HUES48 (cell line): ENCODE data around the gene BEGAIN.

Experiments used
- H3K27ac ChIP-seq: one replicate; pipeline ENCODE4 v1.7.0; 2013; ENCODE audit warnings: low read depth, low read length, inconsistent platforms
- H3K27me3 ChIP-seq: 2 replicates; pipeline ENCODE4 v1.6.1; 2013; ENCODE audit warnings: mild to moderate bottlenecking, low read length; ENCODE audit not compliant: control insufficient read depth, insufficient read depth
- H3K36me3 ChIP-seq: 2 replicates; pipeline ENCODE4 v1.6.1; 2013; ENCODE audit warnings: low read length; ENCODE audit not compliant: control insufficient read depth, insufficient read depth
- H3K4me1 ChIP-seq: 2 replicates; pipeline ENCODE4 v1.6.1; 2013; ENCODE audit warnings: mild to moderate bottlenecking, low read length; ENCODE audit not compliant: control insufficient read depth, insufficient read depth
- H3K4me3 ChIP-seq: 2 replicates; pipeline ENCODE4 v1.5.1; 2013; ENCODE audit warnings: mild to moderate bottlenecking, low read depth, low read length
- H3K9ac ChIP-seq: 2 replicates; pipeline ENCODE4 v1.6.1; 2013; ENCODE audit warnings: mild to moderate bottlenecking, low read depth, low read length, moderate library complexity
- H3K9me3 ChIP-seq: 2 replicates; pipeline ENCODE4 v1.6.1; 2013; ENCODE audit warnings: low read length; ENCODE audit not compliant: control insufficient read depth, insufficient read depth

The BEGAIN gene

DNA sequence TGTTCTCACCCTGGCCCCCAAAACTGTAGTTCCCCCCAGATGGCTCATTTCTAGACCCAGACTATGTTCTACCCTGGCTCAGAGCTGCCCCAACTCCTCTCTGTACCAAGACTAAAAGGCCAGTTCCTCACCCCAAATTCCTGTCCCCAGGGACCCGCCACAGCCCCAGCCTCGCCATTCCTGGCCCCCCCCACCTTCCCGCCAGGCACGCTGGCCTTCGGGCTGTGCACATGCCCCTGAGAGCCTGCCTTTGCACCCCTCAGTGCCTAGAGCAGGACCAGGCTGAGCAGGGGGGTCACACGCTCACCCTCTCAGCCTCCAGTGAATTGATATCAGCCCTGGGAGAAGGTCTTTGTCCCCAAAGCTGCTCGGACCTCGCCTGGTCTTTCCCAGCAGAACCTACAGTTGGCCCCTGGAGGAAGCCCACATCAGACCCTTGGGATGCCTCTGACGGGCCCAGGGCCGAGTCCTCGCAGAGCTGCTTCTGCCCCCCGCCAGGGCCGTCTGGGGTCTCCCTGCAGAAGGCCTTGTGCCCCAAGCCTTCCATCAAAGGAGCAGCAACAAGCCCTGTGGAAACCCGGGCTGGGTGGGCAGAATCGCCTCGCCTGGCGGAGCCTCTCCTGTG, 32.4 kb downstream of the BEGAIN start:
- Histone ChIP-seq H3K4me3 (no peak overlapping the region), H3K9me3 (no peaks in the 10 kb centered on the region), H3K36me3 (no peaks in the 10 kb centered on the region), H3K27me3 (peaks cover 16% of the 10 kb centered on the region), H3K9ac (no peak overlapping the region), H3K27ac (no peak overlapping the region), H3K4me1 (peaks cover 13% of the 10 kb centered on the region)

DNA sequence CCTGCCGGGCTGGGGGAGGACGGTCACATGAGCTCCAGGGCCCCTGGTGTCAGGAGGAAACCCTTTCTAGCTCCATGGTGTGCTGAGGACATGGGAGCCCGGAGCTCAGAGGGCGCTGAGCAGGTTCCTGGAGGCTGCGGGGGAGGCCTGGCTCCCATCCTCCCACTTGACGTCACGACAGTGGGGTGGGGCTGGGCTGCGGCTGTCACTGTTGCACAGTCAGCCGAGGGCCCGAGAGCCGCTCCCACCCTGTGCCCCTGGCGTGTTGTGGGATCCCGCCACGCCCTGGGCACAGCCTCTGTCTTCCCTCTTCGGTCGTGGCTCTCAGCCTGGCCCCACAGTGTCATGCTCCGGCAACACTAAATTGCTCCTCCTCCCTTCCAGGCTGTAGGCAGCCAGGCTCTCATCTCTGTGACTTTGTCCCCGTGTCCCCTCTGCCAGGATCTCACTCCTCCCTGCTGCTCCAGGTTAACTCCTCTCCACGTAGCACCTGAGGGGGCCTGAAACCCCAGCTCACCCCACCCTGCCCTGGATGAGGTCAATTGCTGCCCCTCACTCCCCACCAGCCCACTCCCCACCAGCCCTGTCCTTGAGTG, 33.0 kb downstream of the BEGAIN start:
- H3K36me3 ChIP-seq, result no peaks in the 10 kb centered on the region
- no peak overlapping the region for H3K4me3 ChIP-seq
- H3K27me3 ChIP-seq, result peaks cover 17% of the 10 kb centered on the region
- peaks cover 13% of the 10 kb centered on the region for H3K4me1 ChIP-seq
- no peaks in the 10 kb centered on the region for H3K9me3 ChIP-seq
- no peak overlapping the region for H3K9ac ChIP-seq
- no peak overlapping the region for H3K27ac ChIP-seq

DNA sequence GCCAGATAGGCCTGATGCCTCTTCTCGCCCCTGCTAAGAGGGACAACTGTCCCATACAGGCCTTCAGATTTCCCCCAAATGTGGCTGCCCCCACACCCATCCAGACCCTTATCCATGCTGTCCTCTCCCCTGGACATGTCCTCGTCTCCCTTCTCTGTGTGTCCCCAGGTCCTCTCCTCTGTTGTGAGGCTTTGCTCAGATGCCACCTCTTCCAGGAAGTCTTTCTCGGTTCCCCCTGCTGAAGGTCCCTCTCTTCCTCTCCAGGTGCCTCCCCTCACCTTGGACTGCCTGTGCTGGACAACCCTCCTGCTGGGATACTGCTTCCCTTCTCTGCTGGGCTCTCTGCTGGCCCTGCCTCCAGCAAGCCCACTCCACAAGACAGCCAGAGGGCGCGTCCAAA, 33.7 kb downstream of the BEGAIN start:
- Histone ChIP-seq H3K4me1 (peaks cover 13% of the 10 kb centered on the region), H3K4me3 (no peak overlapping the region), H3K9ac (no peak overlapping the region), H3K9me3 (no peaks in the 10 kb centered on the region), H3K27ac (no peak overlapping the region), H3K36me3 (no peaks in the 10 kb centered on the region), H3K27me3 (peaks cover 22% of the 10 kb centered on the region)

DNA sequence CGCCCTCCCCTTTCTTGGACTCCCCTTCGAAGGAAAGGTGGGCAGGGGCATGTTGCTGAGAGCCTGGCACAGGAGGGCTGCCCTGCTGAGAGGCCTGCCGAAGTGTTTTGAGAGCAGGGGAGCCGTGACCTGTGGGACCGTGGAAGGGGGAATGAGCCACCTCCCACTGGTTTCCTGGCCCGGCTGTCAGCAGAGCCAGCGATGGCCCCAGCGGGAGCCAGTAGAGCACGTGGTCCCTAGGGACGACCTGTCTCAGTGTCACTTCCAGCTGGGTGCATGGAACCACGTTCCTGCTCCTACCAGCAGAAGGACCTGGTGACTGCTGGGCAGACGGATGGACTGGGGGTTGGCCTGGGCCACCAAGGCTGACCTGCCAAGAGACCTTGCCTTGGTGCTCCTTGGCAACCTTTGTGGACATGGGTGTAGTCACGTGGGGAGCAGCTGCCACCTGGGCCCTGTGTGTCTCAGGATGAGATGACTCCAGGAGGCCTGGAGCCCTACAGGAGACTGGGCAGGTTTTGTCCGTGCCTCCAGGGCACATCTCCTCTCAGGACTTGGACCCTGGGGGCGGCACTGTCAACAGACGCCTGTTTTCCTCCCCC, 34.6 kb downstream of the BEGAIN start:
- Histone ChIP-seq H3K4me3 (no peak overlapping the region), H3K9ac (no peak overlapping the region), H3K9me3 (no peaks in the 10 kb centered on the region), H3K27ac (no peak overlapping the region), H3K27me3 (peaks cover 22% of the 10 kb centered on the region), H3K4me1 (peaks cover 13% of the 10 kb centered on the region), H3K36me3 (no peaks in the 10 kb centered on the region)

DNA sequence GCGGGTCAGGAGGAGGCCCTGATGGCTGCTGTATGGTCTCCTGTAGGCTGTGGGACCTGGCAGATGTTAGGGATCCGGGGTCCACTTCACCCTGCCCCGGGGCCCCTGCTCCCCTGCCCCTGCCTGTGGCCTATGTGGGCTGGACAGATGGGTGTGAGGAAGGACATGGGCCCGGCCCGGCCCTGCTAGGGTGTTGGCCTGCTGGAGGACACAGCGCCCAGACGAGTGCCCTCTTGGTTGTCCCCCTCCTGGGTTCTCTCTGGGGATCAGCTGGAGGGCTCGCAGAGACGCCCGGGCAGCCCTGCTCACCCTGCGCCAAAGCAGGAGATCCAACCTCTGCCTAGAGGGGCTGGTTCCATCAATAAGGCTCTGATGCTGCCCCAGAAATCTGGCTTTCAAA, 36.2 kb downstream of the BEGAIN start:
- H3K4me3 ChIP-seq, result no peak overlapping the region
- no peaks in the 10 kb centered on the region for H3K36me3 ChIP-seq
- peaks cover 13% of the 10 kb centered on the region for H3K4me1 ChIP-seq

DNA sequence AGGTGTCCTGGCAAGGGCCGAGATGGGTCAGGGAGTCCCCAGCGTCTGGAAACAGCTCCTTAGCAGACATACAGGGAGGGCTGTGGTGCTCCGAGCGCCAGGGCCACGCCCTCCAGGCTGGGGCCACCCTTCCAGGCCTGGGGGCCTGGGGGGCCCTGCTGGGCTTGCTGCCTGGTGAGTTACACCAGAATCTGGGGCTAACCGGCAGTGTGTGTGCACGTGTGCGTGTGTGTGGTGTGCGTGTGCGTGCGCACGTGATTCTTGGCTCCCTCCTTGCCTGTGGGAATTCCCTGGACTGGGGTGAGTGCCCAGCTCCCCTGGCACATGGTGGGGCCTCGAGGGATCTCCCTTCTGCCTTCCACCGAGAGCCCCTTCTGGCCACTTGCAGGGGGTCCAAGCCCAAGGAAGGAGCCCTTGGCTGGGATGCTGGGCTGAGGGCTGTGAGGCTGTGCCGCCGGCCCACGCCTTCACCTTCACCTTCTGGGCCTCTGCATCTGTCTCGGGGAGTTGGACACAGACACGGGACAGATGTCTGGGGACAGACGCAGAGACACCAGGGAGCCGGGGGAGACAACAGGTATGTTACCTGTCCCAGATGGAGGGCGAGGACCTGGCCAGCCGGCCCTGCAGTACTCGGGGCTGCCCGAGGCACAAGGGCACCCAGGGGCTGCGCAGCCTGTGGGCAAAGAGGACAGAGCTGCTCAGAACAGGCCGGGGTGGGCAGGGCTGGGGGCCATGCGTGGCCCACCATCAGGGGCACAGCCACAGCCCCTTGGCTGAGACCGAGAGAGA, 37.2 kb downstream of the BEGAIN start:
- no peak overlapping the region for H3K4me3 ChIP-seq
- peaks cover 27% of the 10 kb centered on the region for H3K27me3 ChIP-seq
- H3K27ac ChIP-seq, result no peak overlapping the region
- no peak overlapping the region for H3K9ac ChIP-seq
- H3K9me3 ChIP-seq, result no peaks in the 10 kb centered on the region
- H3K4me1 ChIP-seq, result peaks cover 13% of the 10 kb centered on the region; the same call in 1 of the 2 replicates
- no peaks in the 10 kb centered on the region for H3K36me3 ChIP-seq

More for the DNA sequence above, 36.2 kb downstream of the BEGAIN start:
- Histone ChIP-seq H3K27ac (no peak overlapping the region), H3K9me3 (no peaks in the 10 kb centered on the region), H3K27me3 (peaks cover 34% of the 10 kb centered on the region), H3K9ac (no peak overlapping the region)

DNA sequence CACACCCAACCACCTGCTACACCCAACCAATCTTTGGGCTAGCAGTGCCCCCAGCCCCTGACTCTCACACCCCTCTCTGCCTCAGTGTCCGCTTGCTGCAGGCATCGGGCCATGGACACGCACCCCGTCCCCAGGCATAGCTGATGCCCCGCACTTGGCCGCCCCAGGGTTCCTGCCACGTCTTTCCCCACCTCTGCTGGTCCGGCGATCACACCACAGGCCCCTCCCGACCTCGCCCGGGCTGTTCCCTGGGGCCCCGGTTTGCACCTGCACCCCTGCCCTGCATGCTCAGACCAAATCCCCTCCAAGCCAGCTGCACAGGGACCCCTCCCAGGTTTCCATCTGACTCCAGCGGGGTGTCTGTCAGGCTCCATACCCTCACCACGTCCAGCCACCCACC, 38.3 kb downstream of the BEGAIN start:
- no peak overlapping the region for H3K4me3 ChIP-seq
- peaks cover 11% of the 10 kb centered on the region; the same call in 1 of the 2 replicates for H3K4me1 ChIP-seq

DNA sequence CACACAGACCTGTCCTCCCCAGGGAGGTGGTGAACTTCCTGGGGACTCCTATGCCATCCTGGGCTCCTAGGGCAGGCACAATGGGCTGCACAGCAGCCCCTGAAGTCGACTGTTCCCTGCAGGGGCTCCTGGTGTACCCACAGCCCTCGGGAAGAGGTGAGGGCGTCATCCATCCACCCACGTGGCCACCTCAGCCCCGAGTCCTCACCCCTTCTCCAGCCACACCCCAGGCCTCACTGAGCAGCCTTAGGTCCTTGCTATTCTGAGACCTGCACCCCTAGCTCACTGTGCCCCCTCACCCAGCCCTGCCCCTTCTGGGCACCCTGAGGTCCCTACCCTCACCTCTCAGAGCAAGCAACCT, 38.9 kb downstream of the BEGAIN start:
- no peak overlapping the region for H3K9ac ChIP-seq
- no peak overlapping the region for H3K4me3 ChIP-seq
- H3K4me1 ChIP-seq, result peaks cover 11% of the 10 kb centered on the region; the same call in 1 of the 2 replicates

More for the DNA sequence above, 38.3 kb downstream of the BEGAIN start:
- Histone ChIP-seq H3K9ac (no peak overlapping the region), H3K27ac (no peak overlapping the region), H3K36me3 (no peaks in the 10 kb centered on the region), H3K9me3 (no peaks in the 10 kb centered on the region), H3K27me3 (peaks cover 23% of the 10 kb centered on the region)

DNA sequence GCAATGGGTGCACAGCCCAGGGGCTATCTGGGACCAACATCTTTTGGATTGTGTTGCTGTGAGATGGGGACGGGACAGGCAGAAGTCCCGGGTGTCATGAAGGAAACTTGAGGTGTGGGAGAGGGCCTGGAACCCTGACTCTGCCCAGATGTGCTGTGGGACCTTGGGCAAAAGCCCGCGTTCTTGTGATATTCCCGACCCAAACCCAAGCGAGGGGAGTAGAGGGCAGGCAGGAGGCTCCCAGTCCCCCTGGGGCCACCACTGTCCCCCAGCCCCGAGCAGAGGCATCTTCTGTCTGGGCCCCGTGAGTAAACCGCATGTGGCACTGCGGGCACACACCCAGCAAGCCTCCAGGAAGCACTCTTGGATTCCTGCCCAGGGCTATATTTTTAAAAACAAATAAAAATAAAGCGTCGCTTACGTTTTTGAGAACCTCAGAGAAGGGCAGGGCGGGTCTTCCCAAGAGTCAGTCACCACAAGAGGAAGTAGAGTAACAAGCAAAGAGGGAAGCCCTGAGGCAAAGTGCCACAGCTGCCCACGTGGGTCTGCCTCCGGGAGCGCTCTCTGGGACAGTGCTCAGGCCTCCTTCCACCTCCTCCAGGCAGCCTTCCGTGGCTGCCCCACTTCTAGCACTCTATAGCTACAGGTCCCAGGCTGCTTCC, 39.5 kb downstream of the BEGAIN start:
- H3K9ac ChIP-seq, result no peak overlapping the region
- H3K4me1 ChIP-seq, result peaks cover 11% of the 10 kb centered on the region; the same call in 1 of the 2 replicates
- no peaks in the 10 kb centered on the region for H3K9me3 ChIP-seq
- H3K27ac ChIP-seq, result no peak overlapping the region
- H3K27me3 ChIP-seq, result peaks cover 18% of the 10 kb centered on the region
- no peak overlapping the region for H3K4me3 ChIP-seq
- no peaks in the 10 kb centered on the region for H3K36me3 ChIP-seq

More for the DNA sequence above, 38.9 kb downstream of the BEGAIN start:
- H3K36me3 ChIP-seq, result no peaks in the 10 kb centered on the region
- H3K27me3 ChIP-seq, result peaks cover 19% of the 10 kb centered on the region
- H3K27ac ChIP-seq, result no peak overlapping the region
- H3K9me3 ChIP-seq, result no peaks in the 10 kb centered on the region

DNA sequence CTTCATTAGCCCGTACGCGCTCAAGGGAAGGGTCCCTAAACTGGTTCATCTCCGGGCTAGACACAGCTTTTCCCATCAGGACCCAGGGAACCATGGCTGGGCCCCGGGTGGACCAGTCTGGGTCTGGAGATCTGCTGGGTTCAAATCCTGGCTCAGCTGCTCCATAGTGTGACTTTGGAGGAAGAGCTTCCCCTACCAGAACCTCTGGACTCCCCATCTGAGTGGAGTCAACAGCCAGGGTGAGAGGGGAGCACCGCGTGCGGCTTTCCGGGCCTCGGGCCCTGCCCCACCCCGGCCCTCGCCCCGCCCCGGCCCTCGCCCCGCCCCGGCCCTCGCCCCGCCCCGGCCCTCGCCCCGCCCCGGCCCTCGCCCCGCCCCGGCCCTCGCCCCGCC, 41.2 kb downstream of the BEGAIN start:
- Histone ChIP-seq H3K9ac (no peak overlapping the region), H3K27me3 (peaks cover 18% of the 10 kb centered on the region), H3K4me3 (no peak overlapping the region), H3K27ac (no peak overlapping the region), H3K4me1 (peaks cover 11% of the 10 kb centered on the region; the same call in 1 of the 2 replicates), H3K9me3 (no peaks in the 10 kb centered on the region), H3K36me3 (no peaks in the 10 kb centered on the region)
